ENCODE data around the gene KCNG4. TPM values are rescaled to one million over a fixed set of nuclear protein-coding genes. Genes with fewer than 3 reads are reported as not detected.
"Not testable (repeated sequence)": the region's sequence is repeated elsewhere in the genome, so short reads cannot be mapped to it uniquely, and the experiment has no call there.

Gene KCNG4
- total and polyA plus RNA-seq, 2 donors (not counting 1 experiment from before 2014, with no cell fraction given) = not detected

GRCh38 chr16:84207251-84207650 lies 32.6 kb downstream of the KCNG4 start:
- TF ChIP-seq CTCF (conservative IDR thresholded peaks at IDR 0.05 in 1 of 2, IDR thresholded peaks at IDR 0.05 in 1 of 2; ENCODE audit: low read depth in 1 of 2, low read length in 2 of 2) (no peak), EZH2 (IDR thresholded peaks at IDR 0.05; ENCODE audit: low read length, missing control alignments) (no peak)
- Histone ChIP-seq H2AFZ (ENCODE audit: low read length) (no peak overlapping the region), H3K27me3 (ENCODE audit: control insufficient read depth, insufficient read depth, low read length) (peaks cover 8% of the 10 kb centered on the region), H3K4me1 (ENCODE audit: control insufficient read depth, extremely low read depth, insufficient read depth, low read length) (no peaks in the 10 kb centered on the region), H3K4me2 (ENCODE audit: extremely low read depth, insufficient read depth, low read length) (no peak overlapping the region), H3K36me3 (ENCODE audit: control insufficient read depth, insufficient read depth, low read length) (no peaks in the 10 kb centered on the region), H3K9ac (ENCODE audit: insufficient read depth, low read length) (no peak overlapping the region), H3K9me3 (ENCODE audit: control insufficient read depth, insufficient read depth, low read depth, low read length) (no peaks in the 10 kb centered on the region), H3K4me3 (replicated peaks in 1 of 4; ENCODE audit: control extremely low read depth in 1 of 4, insufficient read depth in 1 of 4, low read depth in 3 of 4, low read length in 4 of 4) (no peak overlapping the region), H3K27ac (ENCODE audit: insufficient read depth, low read length) (no peak overlapping the region), H3K79me2 (ENCODE audit: control insufficient read depth, insufficient read depth, low read length) (no peaks in the 10 kb centered on the region), H4K20me1 (ENCODE audit: control insufficient read depth, extremely low read depth, insufficient read depth, low read length) (no peaks in the 10 kb centered on the region)
- DNase-seq (ENCODE audit: low read depth in 2 of 2) = no peak

- no peak overlapping the region for H3K27ac ChIP-seq (ENCODE audit: insufficient read depth, low read length)
- H2AFZ ChIP-seq (ENCODE audit: low read length) = no peak overlapping the region
- no peak overlapping the region for H3K9ac ChIP-seq (ENCODE audit: insufficient read depth, low read length)
- H3K27me3 ChIP-seq (ENCODE audit: control insufficient read depth, insufficient read depth, low read length) = peaks cover 8% of the 10 kb centered on the region
- DNase-seq (ENCODE audit: low read depth in 2 of 2) = no peak
- H3K4me3 ChIP-seq (replicated peaks in 1 of 4; ENCODE audit: control extremely low read depth in 1 of 4, insufficient read depth in 1 of 4, low read depth in 3 of 4, low read length in 4 of 4) = no peak overlapping the region
- H3K36me3 ChIP-seq (ENCODE audit: control insufficient read depth, insufficient read depth, low read length) = no peaks in the 10 kb centered on the region
- TF ChIP-seq CTCF (conservative IDR thresholded peaks at IDR 0.05 in 1 of 2, IDR thresholded peaks at IDR 0.05 in 1 of 2; ENCODE audit: low read depth in 1 of 2, low read length in 2 of 2) (no peak), EZH2 (IDR thresholded peaks at IDR 0.05; ENCODE audit: low read length, missing control alignments) (no peak)
- no peaks in the 10 kb centered on the region for H3K9me3 ChIP-seq (ENCODE audit: control insufficient read depth, insufficient read depth, low read depth, low read length)
- no peaks in the 10 kb centered on the region for H4K20me1 ChIP-seq (ENCODE audit: control insufficient read depth, extremely low read depth, insufficient read depth, low read length)
- H3K4me2 ChIP-seq (ENCODE audit: extremely low read depth, insufficient read depth, low read length) = no peak overlapping the region
- no peaks in the 10 kb centered on the region for H3K4me1 ChIP-seq (ENCODE audit: control insufficient read depth, extremely low read depth, insufficient read depth, low read length)
- no peaks in the 10 kb centered on the region for H3K79me2 ChIP-seq (ENCODE audit: control insufficient read depth, insufficient read depth, low read length)
Observed at GRCh38 chr16:84205976-84206691, 33.7 kb downstream of the KCNG4 start.

GRCh38 chr16:84205123-84205522 lies 34.7 kb downstream of the KCNG4 start:
- H3K9me3 ChIP-seq (ENCODE audit: control insufficient read depth, insufficient read depth, low read depth, low read length); H3K27ac ChIP-seq (ENCODE audit: insufficient read depth, low read length); H3K4me1 ChIP-seq (ENCODE audit: control insufficient read depth, extremely low read depth, insufficient read depth, low read length); H3K4me3 ChIP-seq (replicated peaks in 1 of 4; ENCODE audit: control extremely low read depth in 1 of 4, insufficient read depth in 1 of 4, low read depth in 3 of 4, low read length in 4 of 4); H3K4me2 ChIP-seq (ENCODE audit: extremely low read depth, insufficient read depth, low read length); H3K36me3 ChIP-seq (ENCODE audit: control insufficient read depth, insufficient read depth, low read length); H3K27me3 ChIP-seq (ENCODE audit: control insufficient read depth, insufficient read depth, low read length); H2AFZ ChIP-seq (ENCODE audit: low read length); H3K9ac ChIP-seq (ENCODE audit: insufficient read depth, low read length); DNase-seq (ENCODE audit: low read depth in 2 of 2); H4K20me1 ChIP-seq (ENCODE audit: control insufficient read depth, extremely low read depth, insufficient read depth, low read length); H3K79me2 ChIP-seq (ENCODE audit: control insufficient read depth, insufficient read depth, low read length): not testable (repeated sequence)

GRCh38 chr16:84204551-84204950 lies 35.3 kb downstream of the KCNG4 start:
- peaks cover 11% of the 10 kb centered on the region for H3K27me3 ChIP-seq (ENCODE audit: control insufficient read depth, insufficient read depth, low read length)
- H3K36me3 ChIP-seq (ENCODE audit: control insufficient read depth, insufficient read depth, low read length); H3K4me2 ChIP-seq (ENCODE audit: extremely low read depth, insufficient read depth, low read length); H3K9ac ChIP-seq (ENCODE audit: insufficient read depth, low read length); H3K9me3 ChIP-seq (ENCODE audit: control insufficient read depth, insufficient read depth, low read depth, low read length); DNase-seq (ENCODE audit: low read depth in 2 of 2); H2AFZ ChIP-seq (ENCODE audit: low read length); H3K79me2 ChIP-seq (ENCODE audit: control insufficient read depth, insufficient read depth, low read length); H3K4me3 ChIP-seq (replicated peaks in 1 of 4; ENCODE audit: control extremely low read depth in 1 of 4, insufficient read depth in 1 of 4, low read depth in 3 of 4, low read length in 4 of 4); H3K4me1 ChIP-seq (ENCODE audit: control insufficient read depth, extremely low read depth, insufficient read depth, low read length); H3K27ac ChIP-seq (ENCODE audit: insufficient read depth, low read length); H4K20me1 ChIP-seq (ENCODE audit: control insufficient read depth, extremely low read depth, insufficient read depth, low read length): not testable (repeated sequence)

Measured in fibroblast of lung (primary cell).